Measurements from ENCODE around the gene HHAT. TPM values are rescaled to one million over a fixed set of nuclear protein-coding genes. Genes with fewer than 3 reads are reported as not detected.
A peak's percentile ranks its signal among the peaks of the same experiment; 100 is the strongest.

Gene HHAT
- total RNA-seq, 1 donor from 2014 or later, result 4.3 TPM

DNA sequence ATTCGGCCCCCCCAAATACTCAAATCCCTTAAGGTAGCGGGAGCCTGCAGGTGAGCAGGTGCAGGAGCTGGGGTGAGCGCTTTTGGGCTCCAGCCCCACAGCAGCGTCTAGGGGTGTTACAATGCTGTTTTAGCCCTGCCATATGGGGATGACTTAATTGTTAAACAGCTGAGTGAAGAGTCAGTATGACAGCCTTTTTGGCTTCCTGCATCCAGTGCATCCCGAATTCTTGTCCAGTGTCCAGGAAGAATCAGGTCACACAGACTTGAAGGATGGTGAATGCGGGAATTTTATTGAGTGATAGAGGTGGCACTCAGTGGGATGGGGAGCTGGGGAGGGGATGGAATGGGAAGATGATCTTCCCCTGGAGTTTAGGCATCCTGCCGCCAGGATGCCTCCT lies 30.4 kb upstream of the HHAT start:
- no peaks in the 10 kb centered on the region for H3K9me3 ChIP-seq
- no peak overlapping the region for H3K4me3 ChIP-seq
- no peaks in the 10 kb centered on the region for H3K36me3 ChIP-seq
- H3K4me1 ChIP-seq, result peaks cover 26% of the 10 kb centered on the region
- H3K27ac ChIP-seq, result no peak overlapping the region
- TF ChIP-seq, protein P1, sequence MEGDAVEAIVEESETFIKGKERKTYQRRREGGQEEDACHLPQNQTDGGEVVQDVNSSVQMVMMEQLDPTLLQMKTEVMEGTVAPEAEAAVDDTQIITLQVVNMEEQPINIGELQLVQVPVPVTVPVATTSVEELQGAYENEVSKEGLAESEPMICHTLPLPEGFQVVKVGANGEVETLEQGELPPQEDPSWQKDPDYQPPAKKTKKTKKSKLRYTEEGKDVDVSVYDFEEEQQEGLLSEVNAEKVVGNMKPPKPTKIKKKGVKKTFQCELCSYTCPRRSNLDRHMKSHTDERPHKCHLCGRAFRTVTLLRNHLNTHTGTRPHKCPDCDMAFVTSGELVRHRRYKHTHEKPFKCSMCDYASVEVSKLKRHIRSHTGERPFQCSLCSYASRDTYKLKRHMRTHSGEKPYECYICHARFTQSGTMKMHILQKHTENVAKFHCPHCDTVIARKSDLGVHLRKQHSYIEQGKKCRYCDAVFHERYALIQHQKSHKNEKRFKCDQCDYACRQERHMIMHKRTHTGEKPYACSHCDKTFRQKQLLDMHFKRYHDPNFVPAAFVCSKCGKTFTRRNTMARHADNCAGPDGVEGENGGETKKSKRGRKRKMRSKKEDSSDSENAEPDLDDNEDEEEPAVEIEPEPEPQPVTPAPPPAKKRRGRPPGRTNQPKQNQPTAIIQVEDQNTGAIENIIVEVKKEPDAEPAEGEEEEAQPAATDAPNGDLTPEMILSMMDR (IDR thresholded peaks at IDR 0.05), result no peak
- intact Hi-C loops (cut with DNase I), result no loop called here
- no peak for ATAC-seq
- no peak for DNase-seq
- no peaks in the 10 kb centered on the region for H3K27me3 ChIP-seq

DNA sequence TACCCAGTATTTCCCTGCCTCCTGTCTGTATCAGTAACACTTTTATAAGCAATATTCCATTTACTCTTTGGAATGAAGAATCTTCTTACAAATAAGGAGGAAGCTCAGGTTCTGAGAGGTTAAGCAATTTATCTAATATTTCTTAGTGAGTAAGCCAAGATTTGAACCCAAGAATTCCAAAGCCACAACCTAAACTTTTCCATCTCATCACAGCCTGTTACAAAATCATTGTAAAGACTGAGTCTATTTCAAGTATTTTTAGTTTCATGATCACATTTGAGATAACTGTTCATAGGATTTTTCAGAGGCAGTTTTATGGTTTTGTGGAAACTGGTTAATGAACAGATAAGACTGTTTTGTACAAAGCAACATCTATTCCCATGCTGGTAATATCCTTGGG lies 29.8 kb upstream of the HHAT start:
- Histone ChIP-seq H3K4me1 (peaks cover 22% of the 10 kb centered on the region), H3K9me3 (no peaks in the 10 kb centered on the region), H3K36me3 (no peaks in the 10 kb centered on the region), H3K27ac (no peak overlapping the region), H3K4me3 (no peak overlapping the region), H3K27me3 (no peaks in the 10 kb centered on the region)
- intact Hi-C loops (cut with DNase I), result no loop called here
- ATAC-seq (no peak), DNase-seq (no peak)
- TF ChIP-seq, protein P1 (IDR thresholded peaks at IDR 0.05), result no peak

DNA sequence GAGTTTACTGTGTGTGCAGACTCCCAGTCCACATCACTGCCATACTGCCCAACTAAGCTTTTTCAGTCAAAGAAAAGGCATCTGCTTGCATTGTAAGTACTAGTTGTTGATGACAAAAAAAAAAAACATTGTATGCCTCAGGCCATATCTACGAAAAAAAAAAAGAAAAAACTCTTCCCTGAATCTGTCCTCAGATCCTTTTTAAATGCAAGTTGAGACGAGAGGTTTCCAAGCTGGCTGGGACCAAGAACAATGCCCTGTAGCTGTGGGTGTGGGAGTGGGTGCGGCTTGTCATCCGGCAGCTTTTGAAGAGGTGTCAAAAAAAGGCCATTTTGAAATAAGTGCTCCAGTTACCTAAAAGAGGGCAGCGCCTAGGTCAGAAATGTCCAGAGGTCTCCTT lies 29.2 kb upstream of the HHAT start:
- H3K36me3 ChIP-seq, result no peaks in the 10 kb centered on the region
- H3K27me3 ChIP-seq, result no peaks in the 10 kb centered on the region
- no peak for ATAC-seq
- H3K4me3 ChIP-seq, result no peak overlapping the region
- peaks cover 18% of the 10 kb centered on the region for H3K4me1 ChIP-seq
- intact Hi-C loops (cut with DNase I), result no loop called here
- TF ChIP-seq, protein P1 (IDR thresholded peaks at IDR 0.05), result no peak
- H3K27ac ChIP-seq, result no peak overlapping the region
- no peaks in the 10 kb centered on the region for H3K9me3 ChIP-seq
- DNase-seq, result no peak

DNA sequence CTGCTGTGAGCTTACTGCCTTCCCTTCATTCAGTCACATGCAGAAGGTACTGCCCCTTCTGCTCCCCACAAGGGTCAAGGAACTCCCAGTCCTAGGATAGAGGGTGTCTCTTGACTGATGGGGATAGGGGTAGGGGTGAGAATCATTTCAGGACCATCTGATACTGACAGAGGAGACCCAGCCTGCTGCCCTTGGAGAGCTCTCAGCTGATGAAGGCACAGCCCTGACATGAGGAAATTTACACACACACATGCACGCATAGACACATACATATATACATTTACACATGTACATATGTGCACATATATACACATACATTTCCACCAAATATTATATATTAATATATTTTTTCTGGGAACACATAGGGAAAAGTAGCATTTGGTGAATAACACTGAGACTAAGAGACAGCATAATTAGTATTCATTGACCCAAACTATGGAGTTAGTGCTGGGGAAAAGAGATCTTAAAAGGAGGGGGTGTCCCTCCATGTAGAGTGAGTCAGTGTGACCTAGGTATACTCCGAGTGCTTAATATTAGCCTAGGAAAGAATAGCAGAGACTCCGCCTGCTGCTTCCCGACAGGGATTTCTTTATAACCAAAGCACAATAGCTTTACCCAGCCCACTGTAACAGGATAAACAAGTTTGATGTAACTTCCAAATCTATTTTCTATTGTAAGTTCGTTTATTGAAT lies 27.6 kb upstream of the HHAT start:
- Histone ChIP-seq H3K4me1 (peaks cover 14% of the 10 kb centered on the region), H3K27ac (no peak overlapping the region), H3K4me3 (no peak overlapping the region), H3K9me3 (no peaks in the 10 kb centered on the region), H3K36me3 (no peaks in the 10 kb centered on the region), H3K27me3 (no peaks in the 10 kb centered on the region)
- intact Hi-C loops (cut with DNase I), result no loop called here
- DNase-seq (no peak), ATAC-seq (peak; percentile 13)
- TF ChIP-seq, protein P1 (IDR thresholded peaks at IDR 0.05), result no peak

DNA sequence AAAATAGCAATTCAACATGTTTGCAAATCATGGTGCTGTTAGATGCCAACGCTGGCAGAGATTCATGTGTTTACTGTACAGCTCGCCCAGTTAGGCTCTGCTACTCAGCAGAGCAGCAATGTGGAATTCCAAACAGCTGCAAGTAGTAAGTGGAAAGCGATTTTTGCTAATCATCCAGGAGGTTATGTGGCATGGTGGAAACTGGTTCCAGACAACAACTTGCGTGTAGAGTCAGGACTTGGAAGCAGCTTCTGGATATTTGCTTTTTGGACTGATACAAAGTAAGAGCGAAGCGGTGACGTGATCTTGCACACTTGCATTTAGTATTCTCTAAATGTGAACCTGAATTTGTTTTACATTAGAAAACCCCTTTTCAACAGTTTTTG lies 27.1 kb upstream of the HHAT start:
- intact Hi-C loops (cut with DNase I), result no loop called here
- no peak overlapping the region for H3K4me3 ChIP-seq
- no peak for ATAC-seq
- TF ChIP-seq, protein P1 (IDR thresholded peaks at IDR 0.05), result no peak
- no peak for DNase-seq
- H3K4me1 ChIP-seq, result peaks cover 14% of the 10 kb centered on the region
- no peak overlapping the region for H3K27ac ChIP-seq
- H3K9me3 ChIP-seq, result no peaks in the 10 kb centered on the region
- no peaks in the 10 kb centered on the region for H3K27me3 ChIP-seq
- H3K36me3 ChIP-seq, result no peaks in the 10 kb centered on the region

DNA sequence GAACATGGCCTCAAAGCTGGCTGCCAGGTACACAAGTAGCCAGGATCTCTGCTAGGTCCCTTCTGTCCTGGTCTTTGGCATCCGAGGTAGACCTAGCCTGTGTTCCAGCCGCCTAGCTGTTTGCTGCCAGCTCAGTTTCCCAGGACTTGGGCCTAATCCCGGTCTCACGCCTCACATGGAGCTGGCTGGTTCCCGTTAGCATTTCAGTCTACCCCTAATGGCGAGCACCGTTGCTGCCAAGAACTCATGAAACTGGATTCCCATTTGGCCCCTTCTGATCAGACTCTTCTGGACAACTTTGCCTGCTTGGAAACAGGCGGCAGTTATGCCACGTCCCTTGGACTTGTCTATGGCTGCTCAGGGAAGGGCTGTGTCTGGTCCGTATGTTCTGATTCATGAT lies 26.2 kb upstream of the HHAT start:
- ATAC-seq (no peak), DNase-seq (no peak)
- Histone ChIP-seq H3K36me3 (no peaks in the 10 kb centered on the region), H3K27ac (no peak overlapping the region), H3K9me3 (no peaks in the 10 kb centered on the region), H3K4me3 (no peak overlapping the region), H3K4me1 (peaks cover 14% of the 10 kb centered on the region), H3K27me3 (no peaks in the 10 kb centered on the region)
- intact Hi-C loops (cut with DNase I), result no loop called here
- TF ChIP-seq, protein P1 (IDR thresholded peaks at IDR 0.05), result no peak

Data from upper lobe of right lung (tissue), 1 donor.